ENCODE results near the gene CENPS.

CENPS gene

GRCh38 chr1:10433790-10434189 is 3.6 kb downstream of the CENPS start:
- Histone ChIP-seq H3K4me1 (peaks cover 40% of the 10 kb centered on the region), H3K9me3 (no peaks in the 10 kb centered on the region), H3K36me3 (0 out of 2 replicates have a peak, but pooled peaks cover 14% of the 10 kb centered on the region), H4K20me1 (no peaks in the 10 kb centered on the region), H3K27me3 (no peaks in the 10 kb centered on the region), H3K4me2 (peak overlapping the region; percentile 99), H3K9ac (no peak overlapping the region), H3K4me3 (no peak overlapping the region), H3K27ac (no peak overlapping the region)
- TF ChIP-seq Cebpa-rat (IDR thresholded peaks at IDR 0.05), result no peak

DNA sequence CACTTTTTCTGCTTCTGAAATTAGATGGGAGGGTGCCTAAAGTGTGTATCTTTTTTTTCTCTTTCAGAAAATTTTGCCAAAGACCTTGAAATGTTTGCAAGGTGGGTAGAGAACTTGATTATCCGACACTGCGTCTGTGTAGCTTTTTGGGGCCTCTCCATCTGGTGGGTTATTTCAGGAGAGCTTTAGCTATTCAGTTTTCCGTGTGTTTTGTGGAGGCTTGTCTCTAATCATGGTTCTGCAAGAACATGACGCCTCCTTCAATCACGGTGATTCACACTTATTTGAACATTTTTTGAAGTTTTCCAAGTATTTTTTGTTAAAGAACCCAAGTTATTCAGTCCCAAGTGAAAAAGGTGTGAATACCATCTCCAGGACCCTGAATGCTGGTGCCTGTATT is 4.4 kb downstream of the CENPS start:
- Histone ChIP-seq H3K4me1 (peaks cover 34% of the 10 kb centered on the region), H3K27me3 (no peaks in the 10 kb centered on the region), H3K9me3 (no peaks in the 10 kb centered on the region), H3K9ac (no peak overlapping the region), H3K4me2 (no peak overlapping the region), H4K20me1 (no peaks in the 10 kb centered on the region), H3K27ac (no peak overlapping the region), H3K4me3 (no peak overlapping the region), H3K36me3 (0 out of 2 replicates have a peak, but pooled peaks cover 14% of the 10 kb centered on the region)
- TF ChIP-seq Cebpa-rat (IDR thresholded peaks at IDR 0.05), result no peak

DNA sequence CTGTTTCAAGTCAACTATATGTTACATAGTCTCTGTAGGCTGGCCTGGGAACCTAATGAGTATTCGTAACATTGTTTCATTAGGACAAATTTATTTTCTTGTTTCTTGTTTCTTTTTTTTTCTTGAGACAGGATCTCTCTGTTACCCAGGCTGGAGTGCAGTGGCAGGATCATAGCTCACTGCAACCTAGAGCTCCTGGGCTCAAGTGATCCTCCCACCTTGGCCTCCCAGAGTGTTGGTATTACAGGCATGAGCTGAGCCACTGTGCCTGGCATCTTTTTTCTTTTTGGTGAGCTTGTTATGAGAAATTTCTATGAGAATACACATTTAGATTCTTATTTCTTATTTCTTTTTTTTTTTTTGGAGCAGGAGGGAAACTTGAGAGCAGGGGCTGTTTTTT is 6.8 kb downstream of the CENPS start:
- peaks cover 33% of the 10 kb centered on the region for H3K36me3 ChIP-seq
- H3K9ac ChIP-seq, result no peak overlapping the region
- no peak for TF ChIP-seq Cebpa-rat (IDR thresholded peaks at IDR 0.05)
- no peak overlapping the region for H3K27ac ChIP-seq
- H3K4me1 ChIP-seq, result peaks cover 19% of the 10 kb centered on the region
- no peak overlapping the region for H3K4me3 ChIP-seq
- no peak overlapping the region for H3K4me2 ChIP-seq
- H3K9me3 ChIP-seq, result no peaks in the 10 kb centered on the region
- H3K27me3 ChIP-seq, result no peaks in the 10 kb centered on the region
- no peaks in the 10 kb centered on the region for H4K20me1 ChIP-seq

GRCh38 chr1:10438677-10439163 is 8.5 kb downstream of the CENPS start:
- Histone ChIP-seq H3K27ac (no peak overlapping the region), H3K4me2 (no peak overlapping the region), H3K9me3 (no peaks in the 10 kb centered on the region), H4K20me1 (no peaks in the 10 kb centered on the region), H3K4me1 (peaks cover 2% of the 10 kb centered on the region; the same call in 1 of the 2 replicates), H3K36me3 (peaks cover 33% of the 10 kb centered on the region), H3K27me3 (no peaks in the 10 kb centered on the region), H3K4me3 (no peak overlapping the region), H3K9ac (no peak overlapping the region)
- TF ChIP-seq Cebpa-rat (IDR thresholded peaks at IDR 0.05), result no peak

GRCh38 chr1:10440305-10440704 is 10.1 kb downstream of the CENPS start:
- no peaks in the 10 kb centered on the region for H4K20me1 ChIP-seq
- TF ChIP-seq Cebpa-rat (IDR thresholded peaks at IDR 0.05), result no peak
- H3K36me3 ChIP-seq, result peaks cover 39% of the 10 kb centered on the region
- H3K4me2 ChIP-seq, result no peak overlapping the region
- no peaks in the 10 kb centered on the region for H3K4me1 ChIP-seq
- no peak overlapping the region for H3K27ac ChIP-seq
- H3K27me3 ChIP-seq, result no peaks in the 10 kb centered on the region
- H3K4me3 ChIP-seq, result no peak overlapping the region
- no peak overlapping the region for H3K9ac ChIP-seq
- H3K9me3 ChIP-seq, result no peaks in the 10 kb centered on the region

GRCh38 chr1:10440794-10441193 is 10.6 kb downstream of the CENPS start:
- H3K9ac ChIP-seq, result no peak overlapping the region
- H3K4me3 ChIP-seq, result no peak overlapping the region
- peaks cover 40% of the 10 kb centered on the region for H3K36me3 ChIP-seq
- no peaks in the 10 kb centered on the region for H3K4me1 ChIP-seq
- no peak overlapping the region for H3K27ac ChIP-seq
- H4K20me1 ChIP-seq, result no peaks in the 10 kb centered on the region
- no peaks in the 10 kb centered on the region for H3K9me3 ChIP-seq
- no peaks in the 10 kb centered on the region for H3K27me3 ChIP-seq
- H3K4me2 ChIP-seq, result no peak overlapping the region
- no peak for TF ChIP-seq Cebpa-rat (IDR thresholded peaks at IDR 0.05)

DNA sequence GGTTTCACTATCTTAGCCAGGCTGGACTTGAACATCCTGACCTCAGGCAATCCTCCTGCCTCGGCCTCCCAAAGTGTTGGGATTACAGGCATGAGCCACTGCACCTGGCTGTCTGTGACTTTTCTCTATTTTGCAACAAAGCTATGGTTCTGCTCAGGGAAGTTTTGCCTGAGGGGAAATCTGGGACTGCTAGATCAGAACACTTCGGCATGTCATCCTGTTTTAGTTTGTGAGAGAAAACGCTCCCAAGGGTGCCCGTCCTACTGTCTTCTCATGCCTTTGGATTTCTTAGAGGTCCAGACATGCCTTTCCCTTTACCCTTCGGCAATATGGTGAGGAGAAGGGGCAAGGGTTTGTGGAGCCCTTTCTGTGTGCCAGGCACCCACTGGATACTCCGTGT is 14.0 kb downstream of the CENPS start:
- Histone ChIP-seq H3K4me2 (no peak overlapping the region), H3K9me3 (no peaks in the 10 kb centered on the region), H3K27me3 (no peaks in the 10 kb centered on the region), H3K4me3 (no peak overlapping the region), H4K20me1 (no peaks in the 10 kb centered on the region), H3K27ac (no peak overlapping the region), H3K4me1 (no peaks in the 10 kb centered on the region), H3K9ac (no peak overlapping the region), H3K36me3 (peaks cover 58% of the 10 kb centered on the region)
- TF ChIP-seq Cebpa-rat (IDR thresholded peaks at IDR 0.05), result no peak

GRCh38 chr1:10444795-10445397 is 14.7 kb downstream of the CENPS start:
- TF ChIP-seq Cebpa-rat (IDR thresholded peaks at IDR 0.05), result no peak
- Histone ChIP-seq H3K9ac (no peak overlapping the region), H3K27ac (no peak overlapping the region), H3K36me3 (peaks cover 60% of the 10 kb centered on the region), H3K9me3 (no peaks in the 10 kb centered on the region), H3K4me2 (no peak overlapping the region), H4K20me1 (no peaks in the 10 kb centered on the region), H3K4me1 (no peaks in the 10 kb centered on the region), H3K4me3 (no peak overlapping the region), H3K27me3 (no peaks in the 10 kb centered on the region)

- no peaks in the 10 kb centered on the region for H3K9me3 ChIP-seq
- H3K27ac ChIP-seq, result no peak overlapping the region
- H3K36me3 ChIP-seq, result peaks cover 49% of the 10 kb centered on the region
- no peak for TF ChIP-seq Cebpa-rat (IDR thresholded peaks at IDR 0.05)
- H3K27me3 ChIP-seq, result no peaks in the 10 kb centered on the region
- no peak overlapping the region for H3K4me3 ChIP-seq
- H3K4me1 ChIP-seq, result no peaks in the 10 kb centered on the region
- H3K9ac ChIP-seq, result no peak overlapping the region
- no peak overlapping the region for H3K4me2 ChIP-seq
- H4K20me1 ChIP-seq, result no peaks in the 10 kb centered on the region
These were observed 16.7 kb downstream of the CENPS start for GRCh38 chr1:10446790-10447422.

DNA sequence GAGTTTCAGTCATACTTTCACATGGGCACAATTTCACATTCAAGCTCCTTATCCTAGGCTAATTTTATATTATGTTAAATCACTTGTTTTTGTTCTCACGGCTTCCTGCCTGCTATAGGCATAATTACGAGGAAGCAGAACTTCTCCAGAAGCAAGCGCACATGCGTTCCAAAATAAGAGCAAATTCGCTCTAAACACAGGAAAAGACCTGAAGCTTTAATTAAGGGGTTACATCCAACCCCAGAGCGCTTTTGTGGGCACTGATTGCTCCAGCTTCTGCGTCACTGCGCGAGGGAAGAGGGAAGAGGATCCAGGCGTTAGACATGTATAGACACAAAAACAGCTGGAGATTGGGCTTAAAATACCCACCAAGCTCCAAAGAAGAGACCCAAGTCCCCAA is 19.5 kb downstream of the CENPS start, which contains the start of gene CORT:
Gene CORT (plus strand): TSS at position 281 of the 400 bp plus-strand sequence. CDS start 193 bp downstream, outside the sequence.
- no peak within 1 kb of the TSS for H3K4me2 ChIP-seq
- no peak within 1 kb of the TSS for H3K27ac ChIP-seq
- H3K27me3 ChIP-seq, result no peaks in the 10 kb centered on the region
- no peak within 1 kb of the TSS for H3K9ac ChIP-seq
- no peaks in the 10 kb centered on the region for H3K4me1 ChIP-seq
- H3K9me3 ChIP-seq, result no peaks in the 10 kb centered on the region
- H3K36me3 ChIP-seq, result peaks cover 41% of the 10 kb centered on the region; the same call in 1 of the 2 replicates
- H3K4me3 ChIP-seq, result no peak within 1 kb of the TSS
- no peak for TF ChIP-seq Cebpa-rat (IDR thresholded peaks at IDR 0.05)
- H4K20me1 ChIP-seq, result no peaks in the 10 kb centered on the region
